ENCODE measurements around the gene JAK1. TPM values are rescaled to one million over a fixed set of nuclear protein-coding genes. Genes with fewer than 3 reads are reported as not detected.

Gene JAK1
- total and polyA plus RNA-seq, 2 of the 8 experiments (the other 6 are each of a cell fraction or from before 2014, with no cell fraction given), result 7.8 to 24.5 TPM

GRCh38 chr1:64929221-64929620 lies 37.1 kb downstream of the JAK1 start:
- no peak overlapping the region for H4K8ac ChIP-seq (ENCODE audit: extremely low read depth, insufficient read depth, low read length)
- no peak for FAIRE-seq
- H2BK5ac ChIP-seq (ENCODE audit: low read depth, low read length), result no peak overlapping the region
- CTCF ChIA-PET (ENCODE audit: partially characterized antibody), result interaction anchor here (1.4 kb wide), 1 partner anchor 19 kb away, joined by 4 read pairs; no protein-coding TSS in a partner anchor
- TF ChIP-seq ZNF274 (IDR thresholded peaks at IDR 0.05; ENCODE audit: borderline replicate concordance, extremely low read depth, low read length), result no peak
- no peak overlapping the region for H3K56ac ChIP-seq (replicated peaks; ENCODE audit: insufficient read length, low read depth, low read length)
- H3K23me2 ChIP-seq (ENCODE audit: low read depth, low read length), result no peaks in the 10 kb centered on the region
- H3K27ac ChIP-seq (ENCODE audit: low read depth, low read length), result no peak overlapping the region
- 0 out of 4 replicates have a peak, but pooled peaks cover 0 to 6% of the 10 kb centered on the region in 2 experiments for H3K79me2 ChIP-seq (ENCODE audit: control insufficient read depth in 1 of 2, insufficient read depth in 2 of 2, low read length in 2 of 2)
- no peak overlapping the region for H3K4me3 ChIP-seq (ENCODE audit: extremely low read depth in 1 of 4, insufficient read depth in 2 of 4, low read depth in 3 of 4, low read length in 4 of 4)
- no peaks in the 10 kb centered on the region for H3K36me3 ChIP-seq (ENCODE audit: control insufficient read depth in 2 of 4, insufficient read depth in 4 of 4, low read length in 3 of 4)
- peaks cover 0 to 12% (median 7%) of the 10 kb centered on the region in 4 experiments; a peak in 6 of 7 replicates for H3K4me1 ChIP-seq (replicated peaks in 1 of 4; ENCODE audit: control insufficient read depth in 3 of 4, insufficient read depth in 4 of 4, low read length in 3 of 4)
- H2BK20ac ChIP-seq (ENCODE audit: low read length), result no peak overlapping the region
- no peak overlapping the region for H3K14ac ChIP-seq (ENCODE audit: insufficient read length)
- no peak overlapping the region for H4K5ac ChIP-seq (ENCODE audit: insufficient read length, low read depth, low read length)
- H2BK12ac ChIP-seq (ENCODE audit: low read depth, low read length), result no peak overlapping the region
- no peak for DNase-seq (ENCODE audit: low read depth in 1 of 2, low spot score in 2 of 2)
- no peak overlapping the region for H2BK15ac ChIP-seq (ENCODE audit: low read length)
- no peaks in the 10 kb centered on the region for H3K9me3 ChIP-seq (ENCODE audit: insufficient read depth in 2 of 2, low read depth in 1 of 2, low read length in 1 of 2)
- H3K23ac ChIP-seq (ENCODE audit: insufficient read length), result no peak overlapping the region
- H4K91ac ChIP-seq (replicated peaks; ENCODE audit: insufficient read length, low read length), result no peak overlapping the region
- no peak overlapping the region for H2BK120ac ChIP-seq (replicated peaks; ENCODE audit: low read depth, low read length)
- H3K4me2 ChIP-seq (ENCODE audit: insufficient read depth in 1 of 2, low read depth in 2 of 2, low read length in 2 of 2), result no peak overlapping the region
- no peak overlapping the region for H3K4ac ChIP-seq (replicated peaks; ENCODE audit: insufficient read length, low read depth, low read length)
- H3K27me3 ChIP-seq (replicated peaks in 1 of 4; ENCODE audit: control insufficient read depth in 3 of 4, extremely low read depth in 1 of 4, insufficient read depth in 3 of 4, low read length in 3 of 4), result no peaks in the 10 kb centered on the region
- no peak overlapping the region for H3K9ac ChIP-seq (replicated peaks in 1 of 4; ENCODE audit: extremely low read depth in 1 of 4, low read depth in 3 of 4, low read length in 3 of 4)
- no peak overlapping the region for H2AFZ ChIP-seq (ENCODE audit: low read length)
- no peaks in the 10 kb centered on the region for H4K20me1 ChIP-seq (replicated peaks in 1 of 2; ENCODE audit: control insufficient read depth in 1 of 2, insufficient read depth in 2 of 2, low read length in 2 of 2)
- POLR2A ChIA-PET (ENCODE audit: partially characterized antibody), result no interaction called here
- H3K18ac ChIP-seq (ENCODE audit: extremely low read depth, low read length), result no peak overlapping the region
- peaks cover 2% of the 10 kb centered on the region; the same call in 1 of the 2 replicates for H3K79me1 ChIP-seq (ENCODE audit: low read depth, low read length)
- H2AK5ac ChIP-seq (ENCODE audit: low read depth, low read length), result no peak overlapping the region

All from H1 (cell line).